ENCODE data around the gene MIA3. TPM values are rescaled to one million over a fixed set of nuclear protein-coding genes. Genes with fewer than 3 reads are reported as not detected.

The MIA3 gene
- total RNA-seq, 1 donor from 2014 or later = 56.5 TPM

- no peak for TF ChIP-seq CTCF (conservative IDR thresholded peaks at IDR 0.05)
- H3K9me3 Mint-ChIP-seq = peaks cover 2% of the 10 kb centered on the region
- H3K27me3 Mint-ChIP-seq (ENCODE audit: low read depth) = no peaks in the 10 kb centered on the region
- H3K4me3 Mint-ChIP-seq = peak overlapping the region; percentile 97
- peaks cover 11% of the 10 kb centered on the region for H3K36me3 Mint-ChIP-seq (ENCODE audit: low read depth)
- H3K4me1 Mint-ChIP-seq = peaks cover 32% of the 10 kb centered on the region
- DNase-seq (ENCODE audit: low read depth, low spot score) = peak; percentile 29
- peak overlapping the region; percentile 81 for H3K27ac Mint-ChIP-seq (ENCODE audit: unreplicated experiment)
These were observed 93.7 kb downstream of the MIA3 start for GRCh38 chr1:222711319-222712252.

GRCh38 chr1:222712253-222713090 lies 94.6 kb downstream of the MIA3 start, which contains the start of the genes AIDA and BROX:
TSS of gene AIDA (minus strand) at chr1:222712491. CDS start at chr1:222712317, 174 bp downstream.
TSS of gene BROX (plus strand) at chr1:222712564. CDS start at chr1:222715700, 3,136 bp downstream.
- H3K27me3 Mint-ChIP-seq (ENCODE audit: low read depth) = no peaks in the 10 kb centered on the region
- TF ChIP-seq CTCF (conservative IDR thresholded peaks at IDR 0.05) = no peak
- peaks cover 31% of the 10 kb centered on the region for H3K4me1 Mint-ChIP-seq
- peaks cover 6% of the 10 kb centered on the region for H3K36me3 Mint-ChIP-seq (ENCODE audit: low read depth)
- H3K27ac Mint-ChIP-seq (ENCODE audit: unreplicated experiment) = peak within 1 kb of the TSS; percentile 99
- H3K4me3 Mint-ChIP-seq = peak within 1 kb of the TSS; percentile 97
- peak; percentile 97 for DNase-seq (ENCODE audit: low read depth, low spot score)
- no peaks in the 10 kb centered on the region for H3K9me3 Mint-ChIP-seq

GRCh38 chr1:222713091-222713961 lies 95.4 kb downstream of the MIA3 start:
- Mint-ChIP-seq H3K36me3 (ENCODE audit: low read depth) (peaks cover 3% of the 10 kb centered on the region), H3K27ac (ENCODE audit: unreplicated experiment) (peak overlapping the region; percentile 99), H3K4me1 (peaks cover 28% of the 10 kb centered on the region), H3K4me3 (peak overlapping the region; percentile 97), H3K27me3 (ENCODE audit: low read depth) (no peaks in the 10 kb centered on the region), H3K9me3 (no peaks in the 10 kb centered on the region)
- TF ChIP-seq CTCF (conservative IDR thresholded peaks at IDR 0.05) = no peak
- peak; percentile 80 for DNase-seq (ENCODE audit: low read depth, low spot score)

GRCh38 chr1:222716393-222716792 lies 98.5 kb downstream of the MIA3 start:
- no peak for DNase-seq (ENCODE audit: low read depth, low spot score)
- Mint-ChIP-seq H3K27ac (ENCODE audit: unreplicated experiment) (no peak overlapping the region), H3K4me1 (peaks cover 7% of the 10 kb centered on the region), H3K9me3 (no peaks in the 10 kb centered on the region), H3K27me3 (ENCODE audit: low read depth) (no peaks in the 10 kb centered on the region), H3K36me3 (ENCODE audit: low read depth) (peaks cover 3% of the 10 kb centered on the region), H3K4me3 (no peak overlapping the region)
- TF ChIP-seq CTCF (conservative IDR thresholded peaks at IDR 0.05) = no peak

Other genes with a start within 250 kb of the MIA3 start
- 0.23 and 0.42 TPM in 2 replicates for gene HHIPL2, start 70.0 kb upstream of the MIA3 start, total RNA-seq
- 19.7 and 22.7 TPM in 2 replicates for gene TAF1A, start 28.2 kb upstream of the MIA3 start, total RNA-seq
- gene AIDA, start 94.4 kb downstream of the MIA3 start, total RNA-seq = 71.6 and 74.5 TPM in 2 replicates
- 31.5 and 34.7 TPM in 2 replicates for gene BROX, start 94.5 kb downstream of the MIA3 start, total RNA-seq
- 0.47 TPM in 1 of 2 replicates, not detected in the other for gene FAM177B, start 119.1 kb downstream of the MIA3 start, total RNA-seq
- gene DISP1, start 196.9 kb downstream of the MIA3 start, total RNA-seq = 11.8 and 13.6 TPM in 2 replicates

Data from neural crest cell (in vitro differentiated cells).